Measurements from ENCODE around the gene PFDN2. TPM values are rescaled to one million over a fixed set of nuclear protein-coding genes. Genes with fewer than 3 reads are reported as not detected.

PFDN2 gene, protein sequence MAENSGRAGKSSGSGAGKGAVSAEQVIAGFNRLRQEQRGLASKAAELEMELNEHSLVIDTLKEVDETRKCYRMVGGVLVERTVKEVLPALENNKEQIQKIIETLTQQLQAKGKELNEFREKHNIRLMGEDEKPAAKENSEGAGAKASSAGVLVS
- 17.7 and 27.9 TPM in 2 replicates for total RNA-seq

- peak within 1 kb of the TSS; percentile 95 for H3K4me2 ChIP-seq (ENCODE audit: insufficient read depth, low read length)
- H3K27me3 ChIP-seq (ENCODE audit: insufficient read depth, low read length) = no peaks in the 10 kb centered on the region
- H3K27ac ChIP-seq (ENCODE audit: low read depth, low read length) = peak within 1 kb of the TSS; percentile 98
- no peak for TF ChIP-seq CTCF (IDR thresholded peaks at IDR 0.05; ENCODE audit: extremely low read depth, low read depth, low read length)
- H3K4me3 ChIP-seq (ENCODE audit: insufficient read depth, low read length) = peak within 1 kb of the TSS; percentile 97
- peak within 1 kb of the TSS; percentile 90 for H2AFZ ChIP-seq (ENCODE audit: low read length)
- H3K9me3 ChIP-seq (ENCODE audit: low read depth, low read length) = no peaks in the 10 kb centered on the region
- H3K36me3 ChIP-seq (ENCODE audit: insufficient read depth, low read length) = peaks cover 32% of the 10 kb centered on the region
- peaks cover 36% of the 10 kb centered on the region for H4K20me1 ChIP-seq (ENCODE audit: insufficient read depth, low read length)
- peak; percentile 96 for DNase-seq (ENCODE audit: insufficient read length, low spot score, missing footprints)
- H3K79me2 ChIP-seq (ENCODE audit: insufficient read depth, low read length) = peaks cover 68% of the 10 kb centered on the region
- peaks cover 48% of the 10 kb centered on the region for H3K4me1 ChIP-seq (ENCODE audit: insufficient read depth, low read length)
These were observed at the start of gene PFDN2, which contains the start of gene NIT1 for GRCh38 chr1:161117759-161118581. Gene PFDN2 (minus strand): TSS chr1:161118037. CDS start chr1:161118026, 11 bp downstream. Gene NIT1 (plus strand): TSS chr1:161118105. CDS start chr1:161118177, 72 bp downstream.

DNA sequence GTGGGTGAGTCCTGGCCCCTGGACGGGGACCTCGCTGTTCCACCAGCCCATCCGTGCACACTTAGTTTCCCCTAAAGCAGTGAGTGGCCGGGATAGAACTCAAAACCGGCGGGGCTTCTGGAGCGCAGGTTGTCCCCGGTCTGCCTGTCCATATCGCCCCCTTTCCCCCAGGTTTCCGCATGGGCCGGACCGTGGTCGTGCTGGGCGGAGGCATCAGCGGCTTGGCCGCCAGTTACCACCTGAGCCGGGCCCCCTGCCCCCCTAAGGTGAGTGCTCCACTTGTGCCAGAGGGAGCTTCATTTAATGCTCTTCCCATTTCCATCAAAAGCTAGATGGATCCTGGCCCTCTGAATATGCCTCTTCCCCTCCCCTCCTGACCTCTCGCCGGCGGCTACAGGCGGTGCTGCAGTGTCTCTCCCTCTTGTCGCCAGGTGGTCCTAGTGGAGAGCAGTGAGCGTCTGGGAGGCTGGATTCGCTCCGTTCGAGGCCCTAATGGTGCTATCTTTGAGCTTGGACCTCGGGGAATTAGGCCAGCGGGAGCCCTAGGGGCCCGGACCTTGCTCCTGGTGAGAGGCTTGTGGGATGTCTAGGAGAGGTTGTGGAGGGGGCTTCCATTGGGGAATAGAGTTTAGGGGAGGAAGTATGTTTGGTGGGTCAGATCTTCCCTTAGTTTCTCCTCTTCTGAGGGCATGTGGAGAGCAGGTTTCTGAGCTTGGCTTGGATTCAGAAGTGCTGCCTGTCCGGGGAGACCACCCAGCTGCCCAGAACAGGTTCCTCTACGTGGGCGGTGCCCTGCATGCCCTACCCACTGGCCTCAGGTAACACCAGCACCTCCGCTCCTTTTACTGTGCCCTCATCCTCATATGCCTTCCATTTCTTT lies 49.1 kb upstream of the PFDN2 start:
- Histone ChIP-seq H3K4me3 (ENCODE audit: insufficient read depth, low read length) (peak overlapping the region; percentile 84), H4K20me1 (ENCODE audit: insufficient read depth, low read length) (no peaks in the 10 kb centered on the region), H3K36me3 (ENCODE audit: insufficient read depth, low read length) (peaks cover 53% of the 10 kb centered on the region), H3K4me1 (ENCODE audit: insufficient read depth, low read length) (peaks cover 15% of the 10 kb centered on the region), H3K9me3 (ENCODE audit: low read depth, low read length) (no peaks in the 10 kb centered on the region), H3K27ac (ENCODE audit: low read depth, low read length) (peak overlapping the region; percentile 87), H3K4me2 (ENCODE audit: insufficient read depth, low read length) (peak overlapping the region; percentile 92), H3K79me2 (ENCODE audit: insufficient read depth, low read length) (peaks cover 11% of the 10 kb centered on the region), H3K27me3 (ENCODE audit: insufficient read depth, low read length) (no peaks in the 10 kb centered on the region), H2AFZ (ENCODE audit: low read length) (peak overlapping the region; percentile 88)
- DNase-seq (ENCODE audit: insufficient read length, low spot score, missing footprints) = peak; percentile 75
- no peak for TF ChIP-seq CTCF (IDR thresholded peaks at IDR 0.05; ENCODE audit: extremely low read depth, low read depth, low read length)

GRCh38 chr1:161165742-161166668 lies 48.2 kb upstream of the PFDN2 start, which contains the start of gene PPOX:
Gene PPOX (plus strand): TSS chr1:161166426. CDS start chr1:161166848, 422 bp downstream.
- Histone ChIP-seq H3K4me2 (ENCODE audit: insufficient read depth, low read length) (peak within 1 kb of the TSS; percentile 92), H3K27ac (ENCODE audit: low read depth, low read length) (peak within 1 kb of the TSS; percentile 87), H3K9me3 (ENCODE audit: low read depth, low read length) (no peaks in the 10 kb centered on the region), H3K27me3 (ENCODE audit: insufficient read depth, low read length) (no peaks in the 10 kb centered on the region), H4K20me1 (ENCODE audit: insufficient read depth, low read length) (no peaks in the 10 kb centered on the region), H3K36me3 (ENCODE audit: insufficient read depth, low read length) (peaks cover 46% of the 10 kb centered on the region), H3K79me2 (ENCODE audit: insufficient read depth, low read length) (peaks cover 14% of the 10 kb centered on the region), H3K4me1 (ENCODE audit: insufficient read depth, low read length) (peaks cover 15% of the 10 kb centered on the region), H3K4me3 (ENCODE audit: insufficient read depth, low read length) (peak within 1 kb of the TSS; percentile 84), H2AFZ (ENCODE audit: low read length) (peak within 1 kb of the TSS; percentile 88)
- peak; percentile 98 for DNase-seq (ENCODE audit: insufficient read length, low spot score, missing footprints)
- peak; percentile 50 for TF ChIP-seq CTCF (IDR thresholded peaks at IDR 0.05; ENCODE audit: extremely low read depth, low read depth, low read length)
